ENCODE data around the gene GFPT1. TPM values are rescaled to one million over a fixed set of nuclear protein-coding genes. Genes with fewer than 3 reads are reported as not detected.

The GFPT1 gene
- total and polyA plus RNA-seq, 3 experiments from 2014 or later = 10.7 to 40.0 (median 38.7) TPM

GRCh38 chr2:69311024-69311416, 76.0 kb downstream of the GFPT1 start:
- POLR2A ChIA-PET = no interaction called here

DNA sequence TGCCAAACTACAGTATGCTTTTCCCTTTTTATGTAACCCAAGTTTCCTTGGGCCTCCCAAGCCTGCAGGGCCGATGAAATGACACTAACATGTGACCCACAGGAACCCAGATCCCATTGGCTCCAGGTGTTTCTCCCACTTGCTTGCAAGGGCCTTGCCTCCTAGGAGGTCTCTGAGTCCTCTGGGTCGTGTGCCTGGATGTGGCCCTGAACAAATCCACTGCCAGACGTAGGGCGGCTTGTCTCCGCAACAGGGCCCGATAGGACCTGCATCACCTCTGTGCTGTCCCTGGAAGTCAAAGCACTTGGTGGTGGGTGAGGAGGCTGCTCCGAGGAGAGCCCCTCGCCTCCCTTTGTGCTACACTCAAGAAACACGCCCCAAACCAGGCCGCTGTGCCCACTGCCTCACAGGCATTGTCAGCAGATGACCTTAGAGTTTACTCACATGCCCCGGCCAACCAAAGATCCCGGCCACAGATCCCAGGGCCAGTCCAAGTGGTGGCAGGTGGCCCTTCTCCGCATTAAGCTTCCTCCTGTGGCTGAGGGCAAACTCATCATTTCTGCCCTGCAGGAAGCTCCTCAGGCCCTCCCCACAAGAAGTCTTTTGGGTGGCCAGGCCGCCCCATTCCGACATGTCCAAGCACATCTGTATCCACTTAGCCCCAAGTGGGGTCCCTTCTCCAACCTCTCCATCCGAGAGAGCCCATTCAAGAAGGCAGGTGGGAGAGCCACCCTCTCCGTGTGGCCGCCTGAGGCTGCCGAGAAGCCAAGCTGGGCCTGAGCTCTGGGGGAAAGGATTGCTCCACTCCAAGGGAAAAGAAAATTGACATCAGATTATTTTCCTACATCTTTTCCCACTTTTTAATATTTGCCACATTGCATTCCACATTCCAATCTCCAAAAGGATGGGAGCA, 76.7 kb downstream of the GFPT1 start:
- H3K36me3 ChIP-seq (ENCODE audit: insufficient read depth, low read length) = no peaks in the 10 kb centered on the region
- no peak overlapping the region for H3K27ac ChIP-seq (ENCODE audit: low read depth, low read length)
- ChIA-PET POLR2A (no interaction called here), CTCF (no interaction called here)
- H3K27me3 ChIP-seq (ENCODE audit: insufficient read depth, low read length, poor library complexity, severe bottlenecking) = peaks cover 9% of the 10 kb centered on the region
- H3K27ac Mint-ChIP-seq = peak overlapping the region in 1 of 8 donors; percentile 14
- peaks cover 0 to 7% (median 0%) of the 10 kb centered on the region in 5 donors for H3K9me3 Mint-ChIP-seq
- H3K27me3 Mint-ChIP-seq = peaks cover 11% of the 10 kb centered on the region in 2 donors
- H3K4me3 Mint-ChIP-seq = peak overlapping the region in 1 of 7 donors; percentile 35
- no peak overlapping the region for H3K4me3 ChIP-seq (ENCODE audit: low read length)
- no peaks in the 10 kb centered on the region for H3K4me1 ChIP-seq (ENCODE audit: insufficient read depth, low read length)
- H3K36me3 Mint-ChIP-seq = peaks cover 2 to 4% (median 4%) of the 10 kb centered on the region in 3 donors
- no peak for DNase-seq
- H3K9me3 ChIP-seq (ENCODE audit: low read length) = no peaks in the 10 kb centered on the region
- H3K4me1 Mint-ChIP-seq = peaks cover 13 to 35% (median 27%) of the 10 kb centered on the region in 3 donors

More at GRCh38 chr2:69311024-69311416, 76.0 kb downstream of the GFPT1 start:
- Histone ChIP-seq H3K9me3 (ENCODE audit: low read length) (no peaks in the 10 kb centered on the region), H3K27ac (ENCODE audit: low read depth, low read length) (no peak overlapping the region), H3K4me3 (ENCODE audit: low read length) (no peak overlapping the region), H3K4me1 (ENCODE audit: insufficient read depth, low read length) (no peaks in the 10 kb centered on the region), H3K36me3 (ENCODE audit: insufficient read depth, low read length) (no peaks in the 10 kb centered on the region), H3K27me3 (ENCODE audit: insufficient read depth, low read length, poor library complexity, severe bottlenecking) (peaks cover 5% of the 10 kb centered on the region)
- Mint-ChIP-seq H3K27me3 (peaks cover 8 to 9% of the 10 kb centered on the region in 2 donors), H3K4me3 (peak overlapping the region in 1 of 7 donors; percentile 7), H3K36me3 (peaks cover 2 to 4% (median 4%) of the 10 kb centered on the region in 3 donors), H3K9me3 (peaks cover 0 to 7% (median 0%) of the 10 kb centered on the region in 5 donors), H3K4me1 (peaks cover 13 to 32% (median 29%) of the 10 kb centered on the region in 3 donors), H3K27ac (no peak overlapping the region)
- CTCF ChIA-PET = no interaction called here
- DNase-seq = no peak

DNA sequence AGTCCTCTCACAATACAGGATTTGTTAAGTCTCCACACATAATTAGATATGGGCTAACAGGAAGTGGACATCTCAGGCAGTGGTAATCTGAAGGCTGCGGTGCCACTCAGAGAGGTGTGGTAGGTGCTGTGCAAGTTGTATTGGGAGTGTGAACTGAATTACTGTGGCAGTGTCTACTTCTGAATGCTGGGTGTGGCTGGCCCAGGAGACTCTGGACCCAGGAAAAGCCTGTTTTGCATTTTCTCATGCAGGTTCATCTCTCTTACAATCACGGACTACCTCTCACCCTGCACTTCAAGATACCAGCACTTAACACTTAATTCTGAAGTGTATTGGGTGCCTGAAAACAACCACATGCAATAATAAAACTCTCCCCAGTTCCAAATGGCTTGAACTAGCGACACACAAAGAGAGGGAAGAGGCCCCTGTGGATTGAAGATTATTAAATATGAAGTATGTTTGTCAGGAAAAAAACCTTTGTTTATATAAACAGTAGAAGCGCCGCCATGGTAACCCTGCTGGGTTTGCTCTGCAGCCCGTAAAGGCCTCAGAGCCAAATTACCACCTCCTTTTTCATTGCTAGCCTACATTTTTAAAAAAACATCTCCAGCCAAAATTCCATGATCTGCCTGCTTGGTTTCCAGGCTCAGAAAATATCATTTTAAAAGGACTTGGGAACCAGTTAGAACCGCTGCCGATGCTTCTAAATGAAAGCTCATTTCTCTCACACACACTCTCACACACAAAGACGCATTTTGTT, 77.5 kb downstream of the GFPT1 start:
- ChIA-PET POLR2A (no interaction called here), CTCF (no interaction called here)
- Mint-ChIP-seq H3K9me3 (peaks cover 0 to 7% (median 0%) of the 10 kb centered on the region in 5 donors), H3K27ac (peak overlapping the region in 5 of 8 donors; percentile 13 to 62 (median 47)), H3K4me1 (peaks cover 13 to 35% (median 22%) of the 10 kb centered on the region in 3 donors), H3K36me3 (peaks cover 2 to 4% (median 4%) of the 10 kb centered on the region in 3 donors), H3K4me3 (peak overlapping the region in 1 of 7 donors; percentile 35), H3K27me3 (peaks cover 12 to 16% of the 10 kb centered on the region in 2 donors)
- H3K4me3 ChIP-seq (ENCODE audit: low read length) = no peak overlapping the region
- no peaks in the 10 kb centered on the region for H3K4me1 ChIP-seq (ENCODE audit: insufficient read depth, low read length)
- DNase-seq = no peak
- H3K9me3 ChIP-seq (ENCODE audit: low read length) = no peaks in the 10 kb centered on the region
- no peak overlapping the region for H3K27ac ChIP-seq (ENCODE audit: low read depth, low read length)
- no peaks in the 10 kb centered on the region for H3K36me3 ChIP-seq (ENCODE audit: insufficient read depth, low read length)
- H3K27me3 ChIP-seq (ENCODE audit: insufficient read depth, low read length, poor library complexity, severe bottlenecking) = peaks cover 14% of the 10 kb centered on the region

DNA sequence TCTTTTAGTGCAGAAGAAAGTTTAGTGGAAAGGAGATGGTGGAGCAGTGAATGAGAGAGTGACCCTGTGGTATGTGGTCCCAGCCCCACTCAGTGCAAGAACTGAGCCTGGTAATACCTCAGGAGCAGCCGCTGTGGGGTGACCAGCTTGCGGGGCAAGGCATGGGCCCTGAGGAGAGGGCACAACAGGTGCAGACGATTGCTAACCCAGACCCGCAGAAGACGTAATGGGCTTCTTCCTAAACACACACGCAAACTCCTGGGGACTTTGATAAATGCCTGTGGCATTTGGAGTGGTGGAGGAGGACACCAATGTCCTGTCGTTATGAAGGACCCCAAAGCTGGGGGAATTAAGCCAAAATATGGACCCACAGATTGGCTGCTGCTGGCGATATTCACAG, 78.7 kb downstream of the GFPT1 start:
- CTCF ChIA-PET = interaction anchor here (2.1 kb wide), 1 partner anchor 9 kb away, joined by 7 read pairs; no protein-coding TSS in a partner anchor
- H3K4me1 Mint-ChIP-seq = peaks cover 13 to 35% (median 22%) of the 10 kb centered on the region in 3 donors
- peaks cover 0 to 7% (median 2%) of the 10 kb centered on the region in 5 donors for H3K9me3 Mint-ChIP-seq

DNA sequence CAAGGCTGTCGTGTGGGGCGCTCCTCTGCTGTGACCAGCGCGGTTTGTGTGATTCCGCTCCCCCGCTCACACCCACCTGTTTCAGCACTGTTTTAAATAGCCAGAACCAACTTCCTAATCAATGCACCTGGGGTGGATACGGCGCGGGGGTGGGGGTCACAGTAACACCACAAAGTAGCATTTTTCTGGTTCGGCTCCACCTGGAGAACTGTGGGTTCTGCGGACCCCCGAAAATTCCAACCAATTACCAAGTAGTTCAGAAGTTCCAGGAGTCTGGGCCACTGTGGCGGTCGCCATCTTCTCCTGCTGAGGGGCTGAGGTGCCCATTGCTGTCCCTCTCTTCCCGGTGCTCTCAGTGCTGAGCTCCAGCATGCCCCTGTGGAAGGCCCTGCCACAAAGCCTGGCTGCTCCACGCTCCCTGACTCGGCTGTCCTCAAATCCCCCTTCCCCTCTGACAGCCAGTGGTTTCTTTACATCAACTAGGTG, 79.4 kb downstream of the GFPT1 start:
- H3K4me3 ChIP-seq (ENCODE audit: low read length) = no peak overlapping the region

More for the DNA sequence above, 78.7 kb downstream of the GFPT1 start:
- Histone ChIP-seq H3K9me3 (ENCODE audit: low read length) (no peaks in the 10 kb centered on the region), H3K4me1 (ENCODE audit: insufficient read depth, low read length) (no peaks in the 10 kb centered on the region), H3K4me3 (ENCODE audit: low read length) (no peak overlapping the region), H3K27me3 (ENCODE audit: insufficient read depth, low read length, poor library complexity, severe bottlenecking) (peaks cover 14% of the 10 kb centered on the region), H3K36me3 (ENCODE audit: insufficient read depth, low read length) (no peaks in the 10 kb centered on the region), H3K27ac (ENCODE audit: low read depth, low read length) (no peak overlapping the region)
- peaks cover 19 to 24% of the 10 kb centered on the region in 2 donors for H3K27me3 Mint-ChIP-seq
- no peak for DNase-seq
- POLR2A ChIA-PET = no interaction called here
- H3K4me3 Mint-ChIP-seq = peak overlapping the region in 5 of 7 donors; percentile 72 to 83 (median 78)
- H3K27ac Mint-ChIP-seq = peak overlapping the region in 1 of 8 donors; percentile 0
- H3K36me3 Mint-ChIP-seq = peaks cover 2 to 4% (median 3%) of the 10 kb centered on the region in 3 donors

GRCh38 chr2:69306822-69307578, 80.0 kb downstream of the GFPT1 start:
- H3K27me3 ChIP-seq (ENCODE audit: insufficient read depth, low read length, poor library complexity, severe bottlenecking) = peaks cover 14% of the 10 kb centered on the region
- ChIA-PET CTCF (interaction anchor here (1.6 to 2.1 kb wide), 3 partner anchors 8 to 363 kb away, joined by 7 to 8 read pairs (median 7); no protein-coding TSS in a partner anchor), POLR2A (interaction anchor here (0.6 kb wide), 1 partner anchor 58 kb away, joined by 3 read pairs; no protein-coding TSS in a partner anchor)
- Mint-ChIP-seq H3K4me1 (peaks cover 13 to 35% (median 22%) of the 10 kb centered on the region in 3 donors), H3K36me3 (peaks cover 0 to 2% (median 0%) of the 10 kb centered on the region in 3 donors), H3K27me3 (peaks cover 19 to 31% of the 10 kb centered on the region in 2 donors), H3K27ac (peak overlapping the region in 3 of 8 donors; percentile 24 to 66 (median 39)), H3K4me3 (peak overlapping the region; percentile 38 to 88 (median 78)), H3K9me3 (peaks cover 0 to 9% (median 2%) of the 10 kb centered on the region in 5 donors)
- H3K27ac ChIP-seq (ENCODE audit: low read depth, low read length) = no peak overlapping the region
- no peaks in the 10 kb centered on the region for H3K36me3 ChIP-seq (ENCODE audit: insufficient read depth, low read length)
- no peaks in the 10 kb centered on the region for H3K9me3 ChIP-seq (ENCODE audit: low read length)
- H3K4me1 ChIP-seq (ENCODE audit: insufficient read depth, low read length) = no peaks in the 10 kb centered on the region
- peak; percentile 39 to 70 (median 54) for DNase-seq
- peak overlapping the region; percentile 74 for H3K4me3 ChIP-seq (ENCODE audit: low read length)

More for the DNA sequence above, 79.4 kb downstream of the GFPT1 start:
- Mint-ChIP-seq H3K4me1 (peaks cover 13 to 35% (median 22%) of the 10 kb centered on the region in 3 donors), H3K27me3 (peaks cover 19 to 28% of the 10 kb centered on the region in 2 donors), H3K36me3 (peaks cover 0 to 2% (median 0%) of the 10 kb centered on the region in 3 donors), H3K9me3 (peaks cover 0 to 9% (median 2%) of the 10 kb centered on the region in 5 donors), H3K4me3 (peak overlapping the region; percentile 72 to 88 (median 79)), H3K27ac (peak overlapping the region in 3 of 8 donors; percentile 24 to 66 (median 39))
- no peak for DNase-seq
- ChIA-PET CTCF (interaction anchor here (1.6 to 2.1 kb wide), 3 partner anchors 8 to 364 kb away, joined by 7 to 8 read pairs (median 7); no protein-coding TSS in a partner anchor), POLR2A (no interaction called here)
- no peak overlapping the region for H3K27ac ChIP-seq (ENCODE audit: low read depth, low read length)
- no peaks in the 10 kb centered on the region for H3K9me3 ChIP-seq (ENCODE audit: low read length)
- no peaks in the 10 kb centered on the region for H3K36me3 ChIP-seq (ENCODE audit: insufficient read depth, low read length)
- H3K4me1 ChIP-seq (ENCODE audit: insufficient read depth, low read length) = no peaks in the 10 kb centered on the region
- peaks cover 14% of the 10 kb centered on the region for H3K27me3 ChIP-seq (ENCODE audit: insufficient read depth, low read length, poor library complexity, severe bottlenecking)

DNA sequence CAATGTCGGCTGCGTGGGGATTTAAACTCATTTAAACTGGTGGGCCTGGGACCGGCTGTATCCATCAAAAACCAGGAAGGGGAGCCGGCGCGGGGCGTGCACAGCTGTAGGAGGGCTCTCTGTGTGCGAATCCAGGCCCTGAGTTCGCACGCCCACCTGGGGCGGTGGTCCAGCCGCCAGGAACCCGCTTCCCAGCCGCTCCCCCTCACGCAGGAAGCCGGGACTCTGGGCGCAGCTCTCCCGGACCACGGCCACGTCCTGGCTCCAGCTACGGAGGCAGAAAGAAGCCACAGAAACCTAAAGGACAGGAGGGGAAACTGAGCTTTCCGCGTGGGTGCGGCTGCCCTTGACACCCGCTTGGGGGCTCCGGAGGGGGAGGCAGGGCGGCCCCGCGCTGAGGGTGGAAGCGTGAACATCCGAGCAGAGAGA, 80.6 kb downstream of the GFPT1 start:
- POLR2A ChIA-PET = interaction anchor here (0.6 kb wide), 1 partner anchor 59 kb away, joined by 3 read pairs; no protein-coding TSS in a partner anchor
- DNase-seq = no peak
- peaks cover 19 to 37% of the 10 kb centered on the region in 2 donors for H3K27me3 Mint-ChIP-seq

More for the DNA sequence above, 80.6 kb downstream of the GFPT1 start:
- Mint-ChIP-seq H3K27ac (no peak overlapping the region), H3K36me3 (peaks cover 0 to 2% (median 0%) of the 10 kb centered on the region in 3 donors), H3K4me1 (peaks cover 13 to 35% (median 22%) of the 10 kb centered on the region in 3 donors), H3K4me3 (peak overlapping the region; percentile 34 to 88 (median 78)), H3K9me3 (peaks cover 0 to 9% (median 2%) of the 10 kb centered on the region in 5 donors)
- Histone ChIP-seq H3K27ac (ENCODE audit: low read depth, low read length) (no peak overlapping the region), H3K27me3 (ENCODE audit: insufficient read depth, low read length, poor library complexity, severe bottlenecking) (peaks cover 14% of the 10 kb centered on the region), H3K4me3 (ENCODE audit: low read length) (peak overlapping the region; percentile 74), H3K9me3 (ENCODE audit: low read length) (no peaks in the 10 kb centered on the region), H3K4me1 (ENCODE audit: insufficient read depth, low read length) (no peaks in the 10 kb centered on the region), H3K36me3 (ENCODE audit: insufficient read depth, low read length) (no peaks in the 10 kb centered on the region)
- CTCF ChIA-PET = interaction anchor here (1.0 to 2.1 kb wide), 4 partner anchors 9 to 363 kb away, joined by 3 to 8 read pairs (median 7); no protein-coding TSS in a partner anchor

Data from CD8-positive, alpha-beta memory T cell (primary cell).